HFFc6 (cell line): ENCODE data around the gene AIFM1. TPM values are rescaled to one million over a fixed set of nuclear protein-coding genes. Genes with fewer than 3 reads are reported as not detected.

Experiments
- DNase-seq: peaks from one replicate; pipeline ENCODE4 v3.0.0-alpha.2; 2018
- H3K27ac Mint-ChIP-seq: 2 replicates; pipeline ENCODE4 v1.8.0; 2020; ENCODE audit warnings: mild to moderate bottlenecking, mixed read lengths
- H3K27me3 Mint-ChIP-seq: 2 replicates; pipeline ENCODE4 v1.8.0; 2021; ENCODE audit warnings: mild to moderate bottlenecking, moderate library complexity, mixed read lengths; ENCODE audit not compliant: insufficient read depth
- H3K36me3 Mint-ChIP-seq: 2 replicates; pipeline ENCODE4 v1.8.0; 2021; ENCODE audit warnings: low read depth, mixed read lengths
- H3K4me1 Mint-ChIP-seq: 2 replicates; pipeline ENCODE4 v1.8.0; 2020; ENCODE audit warnings: low read depth, mixed read lengths
- H3K4me3 Mint-ChIP-seq: 2 replicates; pipeline ENCODE4 v1.8.0; 2020; ENCODE audit warnings: mild to moderate bottlenecking, moderate library complexity, mixed read lengths
- H3K9me3 Mint-ChIP-seq: 2 replicates; pipeline ENCODE4 v1.8.0; 2020; ENCODE audit warnings: mild to moderate bottlenecking, mixed read lengths
- CTCF ChIP-seq: fragments of 200-600 bp; sonication (generic); IDR thresholded peaks from 2 replicates; pipeline ENCODE4 v1.5.0; 2021; ENCODE audit warnings: antibody characterized with exemption, mild to moderate bottlenecking
- long read RNA-seq: library from polyadenylated mRNA; unstranded; transcript quantifications from one replicate; pipeline ENCODE4 v2.0.0, GENCODE V29; 2019
- total RNA-seq, 6 experiments: library from RNA; stranded (reverse); fragmentation: NEBNext Ultra II Directional; extraction: Animal tissue kit (Norgen Biotek cat#: 25700); gene quantifications; 2 replicates in 1 of 6; 3 replicates in 5 of 6; pipeline ENCODE4 v1.2.3, GENCODE V29; 2021

AIFM1 gene
- 10 to 100 TPM; 31.9 to 39.5 (median 33.8) TPM for total RNA-seq
- long read RNA-seq, transcript AIFM1-201 (16 exons, 2,260 nt) = major isoform, 36 of 48 reads
- long read RNA-seq, partial matches to known transcripts = 8 of 48 reads
- long read RNA-seq, other reads (novel, unspliced or antisense) = 4 of 48 reads

- Mint-ChIP-seq H3K36me3 (no peaks in the 10 kb centered on the region), H3K27ac (peak within 1 kb of the TSS; percentile 96), H3K4me3 (peak within 1 kb of the TSS; percentile 92), H3K4me1 (peaks cover 15% of the 10 kb centered on the region), H3K27me3 (no peaks in the 10 kb centered on the region; the same call in 1 of the 2 replicates), H3K9me3 (no peaks in the 10 kb centered on the region)
- TF ChIP-seq CTCF = 0 out of 2 replicates have a peak, but pooled peaks have one; percentile 17
- DNase-seq = peak; percentile 92
These were observed at the start of gene AIFM1 for GRCh38 chrX:130165703-130166502. TSS of gene AIFM1 (minus strand) at chrX:130165841. CDS start at chrX:130165656, 185 bp downstream.

GRCh38 chrX:130213376-130213775 lies 47.7 kb upstream of the AIFM1 start:
- no peak for TF ChIP-seq CTCF
- no peaks in the 10 kb centered on the region for H3K9me3 Mint-ChIP-seq
- no peak overlapping the region for H3K4me3 Mint-ChIP-seq
- H3K4me1 Mint-ChIP-seq = no peaks in the 10 kb centered on the region; the same call in 1 of the 2 replicates
- DNase-seq = no peak
- H3K36me3 Mint-ChIP-seq = peaks cover 26% of the 10 kb centered on the region
- no peak overlapping the region for H3K27ac Mint-ChIP-seq
- no peaks in the 10 kb centered on the region for H3K27me3 Mint-ChIP-seq

GRCh38 chrX:130212371-130212770 lies 46.7 kb upstream of the AIFM1 start:
- Mint-ChIP-seq H3K27me3 (no peaks in the 10 kb centered on the region), H3K4me3 (no peak overlapping the region), H3K36me3 (peaks cover 26% of the 10 kb centered on the region), H3K9me3 (no peaks in the 10 kb centered on the region), H3K4me1 (no peaks in the 10 kb centered on the region; the same call in 1 of the 2 replicates), H3K27ac (no peak overlapping the region)
- DNase-seq = no peak
- no peak for TF ChIP-seq CTCF

- Mint-ChIP-seq H3K9me3 (no peaks in the 10 kb centered on the region), H3K4me1 (no peaks in the 10 kb centered on the region; the same call in 1 of the 2 replicates), H3K27ac (no peak overlapping the region), H3K27me3 (no peaks in the 10 kb centered on the region), H3K36me3 (peaks cover 26% of the 10 kb centered on the region), H3K4me3 (no peak overlapping the region; the same call in 1 of the 2 replicates)
- DNase-seq = no peak
- no peak for TF ChIP-seq CTCF
These were observed 46.0 kb upstream of the AIFM1 start for GRCh38 chrX:130211415-130212186.

GRCh38 chrX:130204647-130205046 lies 39.0 kb upstream of the AIFM1 start:
- Mint-ChIP-seq H3K9me3 (no peaks in the 10 kb centered on the region), H3K27ac (no peak overlapping the region), H3K4me1 (no peaks in the 10 kb centered on the region), H3K27me3 (no peaks in the 10 kb centered on the region; the same call in 1 of the 2 replicates), H3K36me3 (no peaks in the 10 kb centered on the region), H3K4me3 (no peak overlapping the region)
- no peak for DNase-seq
- no peak for TF ChIP-seq CTCF
